Activated CD4-positive, alpha-beta T cell treated with anti-CD3 and anti-CD28 coated beads, Interleukin-2, amount 50 U/mL, for 4 hours (primary cell): ENCODE results near the gene NIP7.
A peak's percentile ranks its signal among the peaks of the same experiment; 100 is the strongest.
"Not testable (repeated sequence)": the region's sequence is repeated elsewhere in the genome, so short reads cannot be mapped to it uniquely, and the experiment has no call there.

Experiments
- DNase-seq, 2 experiments: peaks; one replicate each; pipeline ENCODE4 v3.0.0-alpha.2; 2020

The NIP7 gene

DNA sequence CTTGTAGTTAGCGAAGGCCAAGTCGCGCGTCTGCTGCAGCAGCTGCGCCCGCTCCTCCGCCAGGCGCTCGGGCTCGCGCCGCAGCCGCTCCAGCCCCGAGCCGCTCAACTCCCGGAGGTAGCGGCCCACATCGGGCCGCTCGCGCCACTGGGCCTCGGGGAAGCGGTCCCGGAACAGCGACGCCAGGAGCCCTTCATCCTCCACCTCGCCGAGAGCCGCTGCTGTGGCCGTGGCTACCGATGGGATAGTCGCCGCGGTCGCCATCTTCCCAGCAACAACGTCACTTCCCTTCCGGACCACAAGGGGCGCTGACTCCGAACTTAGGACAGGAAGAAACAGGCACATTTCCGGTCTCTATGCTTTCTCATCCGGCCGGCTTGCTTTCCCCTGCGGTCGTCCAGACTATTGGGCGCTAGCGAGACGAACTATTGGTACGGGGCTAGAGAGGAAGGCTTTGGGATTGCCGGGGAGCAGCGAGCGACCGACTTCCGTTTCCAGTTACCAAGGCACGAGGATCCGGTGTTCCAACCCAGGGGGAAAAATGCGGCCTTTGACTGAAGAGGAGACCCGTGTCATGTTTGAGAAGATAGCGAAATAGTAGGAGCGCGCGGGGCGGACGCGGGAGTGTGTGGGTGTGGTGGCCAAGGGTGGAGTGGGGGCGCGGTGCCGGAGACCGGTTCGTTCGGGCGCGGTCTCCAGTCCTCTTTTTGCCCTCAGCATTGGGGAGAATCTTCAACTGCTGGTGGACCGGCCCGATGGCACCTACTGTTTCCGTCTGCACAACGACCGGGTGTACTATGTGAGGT, at the start of gene NIP7, which contains the start of gene COG8:
NIP7 (plus strand) TSS at position 484 of the 806 bp plus-strand sequence; CDS start at position 542, 58 bp downstream.
COG8 (minus strand) TSS at position 276 of the 806 bp plus-strand sequence; CDS start at position 264, 12 bp downstream.
- DNase-seq: peak; percentile 87 to 90

DNA sequence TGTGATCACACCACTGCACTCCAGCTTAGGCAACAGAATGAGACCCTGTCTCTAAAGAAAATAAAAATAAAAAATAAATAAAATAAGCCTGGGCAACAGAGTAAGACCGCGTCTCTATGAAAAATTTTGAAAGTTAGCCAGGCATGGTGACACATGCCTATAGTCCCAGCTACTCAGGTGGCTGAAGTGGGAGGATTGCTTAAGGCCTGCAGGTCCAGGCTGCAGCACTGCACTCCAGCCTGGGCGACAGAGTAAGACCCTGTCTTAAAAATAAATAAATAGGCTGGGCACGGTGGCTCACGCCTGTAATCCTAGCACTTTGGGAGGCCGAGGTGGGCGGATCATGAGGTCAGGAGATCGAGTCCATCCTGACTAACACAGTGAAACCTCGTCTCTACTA, 47.9 kb upstream of the NIP7 start:
- not testable (repeated sequence) for DNase-seq

DNA sequence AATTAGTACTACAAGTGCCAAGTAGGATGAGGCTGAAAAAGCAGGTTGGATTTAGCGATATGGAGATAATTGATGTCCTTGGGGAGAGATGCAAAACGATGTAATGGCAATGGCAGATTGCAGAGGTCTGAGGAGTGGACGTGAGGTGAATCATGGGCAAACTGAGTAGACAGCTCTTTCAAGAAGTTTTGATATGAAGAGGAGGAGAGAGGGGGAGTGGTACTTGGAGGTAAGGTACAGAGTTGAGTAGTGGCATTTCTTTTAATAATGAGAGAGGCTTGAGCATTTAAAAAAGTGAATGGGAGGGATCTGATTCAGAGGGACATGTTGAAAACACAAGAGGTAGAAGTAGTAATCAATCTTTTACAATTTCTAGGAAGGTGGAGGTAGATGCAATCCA, 46.2 kb upstream of the NIP7 start:
- no peak for DNase-seq

DNA sequence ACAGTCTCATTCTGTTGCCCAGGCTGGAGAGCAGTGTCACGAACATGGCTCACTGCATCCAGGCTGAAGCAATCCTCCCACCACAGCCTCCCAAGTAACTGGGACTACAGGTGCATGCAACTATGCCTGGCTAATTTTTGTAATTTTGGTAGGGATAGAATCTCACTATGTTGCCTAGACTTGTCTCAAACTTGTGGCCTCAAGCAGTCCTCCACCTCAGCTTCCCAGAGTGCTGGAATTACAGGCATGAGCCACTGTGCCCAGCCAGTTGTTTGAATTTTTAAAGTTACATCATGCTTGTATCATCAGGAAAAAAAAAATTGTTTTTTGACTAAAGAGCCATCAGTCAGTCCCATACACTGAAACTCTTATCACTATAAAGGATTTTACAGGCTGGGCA, 45.5 kb upstream of the NIP7 start:
- DNase-seq: no peak

DNA sequence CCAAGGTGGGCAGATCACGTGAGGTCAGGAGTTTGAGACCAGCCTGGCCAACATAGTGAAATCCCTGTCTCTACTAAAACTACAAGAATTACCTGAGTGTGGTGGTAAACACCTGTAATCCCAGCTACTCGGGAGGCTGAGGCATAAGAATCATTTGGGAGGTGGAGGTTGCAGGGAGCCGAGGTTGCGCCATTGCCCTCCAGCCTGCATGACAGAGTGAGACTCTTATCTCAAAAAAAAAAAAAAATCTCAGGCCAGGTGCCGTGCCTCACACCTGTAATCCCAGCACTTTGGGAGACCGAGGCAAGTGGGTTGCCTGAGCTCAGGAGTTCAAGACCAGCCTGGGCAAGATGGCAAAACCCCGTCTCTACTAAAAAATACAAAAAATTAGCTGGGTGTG, 42.8 kb upstream of the NIP7 start:
- DNase-seq: not testable (repeated sequence)

DNA sequence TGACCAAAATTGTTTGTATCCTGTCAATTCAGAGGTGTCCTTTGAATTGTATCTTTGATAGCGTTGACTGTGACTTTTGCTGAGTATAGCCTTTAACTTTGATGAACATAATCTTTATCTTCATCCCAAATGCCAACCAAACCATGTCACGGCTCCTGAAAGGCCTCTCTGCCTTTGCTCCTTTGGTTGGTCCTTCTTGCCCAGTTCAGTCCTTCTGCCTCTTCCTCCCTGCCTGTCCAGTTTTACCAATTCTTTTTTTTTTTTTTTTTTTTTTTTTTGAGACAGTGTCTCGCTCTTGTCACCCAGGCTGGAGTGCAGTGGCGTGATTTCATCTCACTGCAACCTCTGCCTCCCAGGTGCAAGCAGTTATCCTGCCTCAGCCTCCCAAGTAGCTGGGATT, 41.3 kb upstream of the NIP7 start:
- DNase-seq: no peak

DNA sequence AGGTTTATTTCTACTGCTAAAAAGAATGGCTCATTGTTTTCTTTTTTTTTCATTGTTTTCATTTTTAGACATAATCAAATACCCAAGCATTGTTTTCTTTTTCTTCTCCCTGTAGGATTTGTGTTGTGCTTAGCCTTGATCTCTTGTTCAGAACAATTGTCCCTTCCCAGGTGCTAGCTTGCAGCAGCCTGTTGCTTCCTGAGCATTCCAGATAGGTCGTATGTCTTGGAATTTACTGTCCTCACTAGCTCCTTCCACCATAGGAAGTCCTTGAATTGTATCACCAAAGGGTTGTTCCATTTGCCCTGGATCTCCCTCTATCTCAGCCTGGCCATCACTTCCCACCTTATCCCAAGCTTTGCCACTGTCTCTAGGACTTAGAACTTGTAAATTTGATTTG, 38.4 kb upstream of the NIP7 start:
- DNase-seq: no peak

DNA sequence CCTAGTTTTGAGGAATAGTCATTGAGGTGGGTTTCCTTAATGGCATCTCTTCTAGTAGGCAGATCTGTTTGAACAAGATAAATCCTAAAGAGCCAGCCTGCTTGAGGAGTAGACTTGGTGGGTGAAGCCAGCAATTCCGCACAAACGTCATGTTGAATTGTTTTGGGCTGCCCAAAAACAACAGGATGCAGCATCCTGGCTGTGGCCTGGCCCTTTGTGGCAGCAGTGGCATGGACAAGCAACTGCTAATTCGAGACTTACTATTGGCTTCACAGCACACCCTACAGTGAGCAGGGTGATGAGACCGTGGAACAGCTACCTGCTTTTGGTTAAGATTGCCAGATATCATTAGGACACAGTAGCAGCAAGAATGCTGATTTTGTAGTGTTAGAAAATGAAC, 37.7 kb upstream of the NIP7 start:
- no peak for DNase-seq

DNA sequence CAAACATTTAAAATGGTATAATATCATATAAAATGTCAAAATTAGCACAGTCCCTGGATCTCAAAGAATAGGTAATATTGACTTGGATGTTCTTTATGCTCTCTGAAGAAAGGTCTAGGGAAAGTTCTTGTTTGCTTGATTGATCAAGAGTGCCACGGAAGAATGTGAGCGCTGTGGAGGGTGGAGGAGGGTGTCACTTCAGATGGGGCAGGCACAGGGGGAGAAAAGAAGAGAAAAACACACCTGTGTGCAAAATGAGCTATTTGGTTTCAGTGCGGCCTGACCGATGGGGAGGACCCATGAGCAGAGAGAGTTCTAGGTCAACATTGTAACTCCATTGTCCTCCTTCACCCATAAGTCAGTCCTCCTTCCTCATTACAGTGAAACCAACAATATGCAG, 37.3 kb upstream of the NIP7 start:
- no peak for DNase-seq

DNA sequence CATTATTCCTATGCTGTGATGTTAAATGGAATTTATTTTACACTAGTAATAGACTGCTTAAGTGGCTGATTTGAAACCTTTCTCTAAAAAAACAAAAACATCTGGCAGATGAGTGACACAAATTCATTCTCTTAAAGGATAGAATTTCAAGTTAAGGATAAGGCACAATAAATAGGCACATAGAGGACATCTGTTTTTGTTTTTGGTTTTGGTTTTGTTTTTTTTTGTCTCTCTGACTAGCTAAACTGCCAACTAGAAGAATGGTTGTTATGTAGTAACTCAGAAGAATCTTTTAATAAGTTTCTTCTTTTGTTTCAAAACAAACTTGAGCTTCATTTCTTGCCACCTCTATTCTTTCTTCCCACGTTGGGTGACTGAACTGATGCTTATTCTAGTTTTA, 33.5 kb upstream of the NIP7 start:
- no peak for DNase-seq

DNA sequence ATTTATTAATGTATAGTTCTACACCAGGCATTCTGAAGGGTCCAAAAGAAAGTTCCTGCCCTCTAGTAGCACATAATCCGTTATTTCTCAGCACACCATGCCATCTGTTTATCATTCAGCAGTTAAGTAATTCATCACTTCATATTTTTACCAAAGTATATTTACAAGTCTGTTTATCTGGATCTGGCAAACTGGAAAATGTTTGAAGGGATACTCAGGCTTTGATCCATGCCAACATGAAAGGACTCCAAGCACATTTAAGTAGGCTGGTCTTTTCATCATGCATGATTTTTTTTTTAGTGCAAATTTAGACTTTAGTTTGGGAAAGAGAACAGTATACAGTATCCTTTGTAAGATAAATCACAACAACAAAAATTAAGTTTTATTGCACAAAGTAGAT, 32.5 kb upstream of the NIP7 start:
- DNase-seq: no peak

DNA sequence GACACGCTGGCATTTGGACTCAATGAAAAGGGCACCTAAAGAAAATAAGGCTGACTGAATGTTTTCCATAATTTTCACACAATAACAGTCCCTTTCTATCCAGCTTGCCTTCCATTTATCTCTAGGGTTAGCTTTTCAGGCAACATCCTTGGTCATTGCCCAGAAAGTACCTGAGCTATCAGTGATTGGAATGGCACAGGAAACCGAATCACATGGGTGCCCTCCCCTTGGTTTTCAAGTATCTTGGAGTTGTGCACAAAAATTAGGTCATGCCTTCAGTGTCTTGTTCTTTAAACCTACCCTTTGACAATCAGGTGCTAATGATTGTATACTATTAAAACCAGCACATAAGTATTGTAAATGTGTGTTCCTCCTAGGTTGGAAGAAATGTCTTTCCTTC, 31.7 kb upstream of the NIP7 start:
- DNase-seq: no peak

DNA sequence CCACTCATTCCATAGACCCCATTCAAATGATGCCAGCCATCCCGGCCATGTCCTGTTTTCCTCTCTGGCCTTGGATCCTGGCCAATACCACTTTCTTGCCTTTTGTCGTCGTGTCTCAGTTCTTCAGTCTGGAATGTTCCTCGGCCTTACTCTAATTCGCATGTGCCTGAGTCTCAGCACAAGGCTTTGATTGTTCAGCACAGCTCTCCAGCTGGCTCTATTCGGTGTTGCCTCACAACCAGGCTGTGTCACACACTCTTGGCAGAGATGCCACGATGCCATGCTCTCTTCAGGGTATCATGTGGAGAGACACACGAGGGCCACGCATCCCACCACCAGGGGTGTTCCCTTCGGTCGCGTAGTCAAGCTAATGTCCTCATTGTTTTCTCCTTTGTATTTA, 30.3 kb upstream of the NIP7 start:
- no peak for DNase-seq

DNA sequence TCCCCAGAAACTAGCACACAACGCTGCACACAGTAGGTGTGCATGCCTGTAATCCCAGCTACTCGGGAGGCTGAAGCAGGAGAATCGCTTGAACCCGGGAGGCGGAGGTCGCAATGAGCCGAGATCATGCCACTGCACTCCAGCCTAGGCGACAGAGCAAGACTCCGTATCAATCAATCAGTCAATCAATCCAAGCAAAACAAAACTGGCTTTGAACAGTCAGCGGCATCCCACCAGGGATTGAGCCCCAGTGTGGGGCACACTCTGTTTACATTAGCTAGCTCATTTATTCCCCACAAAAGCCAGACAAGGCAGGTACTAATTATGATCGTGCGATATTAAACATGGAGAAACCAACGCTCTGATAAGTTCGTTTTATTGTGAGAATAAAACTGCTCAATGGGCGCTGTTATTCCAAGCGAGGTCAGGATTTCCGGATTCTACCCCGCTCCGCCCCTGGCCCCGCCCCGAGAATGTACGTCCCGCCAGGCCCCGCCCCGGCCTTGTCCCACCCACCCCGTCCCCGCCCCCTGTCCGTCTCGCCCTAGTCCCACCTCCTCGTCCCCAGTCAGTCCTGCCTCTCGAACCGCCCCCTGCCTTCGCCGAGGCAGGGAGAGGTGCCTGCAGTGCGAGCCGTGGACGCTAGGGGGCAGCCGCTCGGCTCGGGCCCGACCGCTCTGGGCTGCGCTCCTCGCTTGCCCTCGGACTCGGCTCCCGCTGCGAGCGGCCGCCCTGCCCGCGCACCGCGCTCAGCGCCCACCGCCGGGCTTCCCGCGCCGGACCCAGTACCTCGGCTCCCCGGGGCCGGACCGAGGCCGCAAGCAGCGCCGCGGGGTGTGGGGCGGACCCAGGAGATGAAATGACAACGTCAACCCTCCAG, 28.7 kb upstream of the NIP7 start, which contains the start of gene VPS4A:
VPS4A (plus strand) TSS at position 698 of the 880 bp plus-strand sequence; CDS start at position 860, 162 bp downstream.
- DNase-seq: peak; percentile 96

DNA sequence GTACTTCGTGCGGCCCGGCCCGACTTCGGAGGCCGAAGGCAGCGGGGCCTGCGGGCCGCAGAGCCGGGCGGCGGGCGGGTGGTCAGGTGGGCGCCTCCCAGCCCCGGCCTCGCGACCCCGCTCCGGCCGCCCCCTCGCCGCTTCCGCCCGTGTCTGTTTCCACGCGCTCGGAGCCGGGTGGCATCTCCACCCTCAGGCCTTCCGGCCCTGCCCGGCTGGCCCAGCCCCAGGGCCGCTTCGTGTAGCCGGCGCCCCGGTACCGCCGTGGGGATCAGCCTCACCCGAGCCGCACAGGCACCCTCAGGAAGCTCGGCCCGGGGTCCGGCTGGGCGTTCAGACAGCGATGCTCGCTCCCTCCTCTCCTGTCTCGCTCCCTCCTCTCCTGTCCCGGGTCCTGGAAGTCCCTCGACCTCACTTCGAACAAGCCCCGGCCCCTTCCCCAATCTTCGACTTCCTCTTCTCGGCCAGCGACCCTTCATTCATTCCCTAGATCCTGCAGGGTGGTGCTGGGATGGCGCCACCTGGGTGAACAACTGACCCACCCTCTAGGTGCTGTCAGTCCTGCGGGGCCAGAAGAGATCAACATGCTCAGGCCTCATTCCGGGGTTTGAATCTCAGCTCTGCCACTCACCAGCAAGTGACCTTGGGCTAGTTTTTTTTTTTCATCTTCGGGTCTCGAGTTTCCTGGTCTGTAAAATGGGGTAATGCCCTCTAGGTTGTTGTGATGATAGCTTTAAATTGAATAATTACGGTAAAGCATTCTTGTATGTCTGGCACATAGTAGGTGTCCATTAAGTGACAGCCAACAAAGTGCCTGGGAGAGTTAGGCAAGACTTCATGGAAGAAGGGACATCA, 27.8 kb upstream of the NIP7 start:
- peak; percentile 20 to 26 for DNase-seq

DNA sequence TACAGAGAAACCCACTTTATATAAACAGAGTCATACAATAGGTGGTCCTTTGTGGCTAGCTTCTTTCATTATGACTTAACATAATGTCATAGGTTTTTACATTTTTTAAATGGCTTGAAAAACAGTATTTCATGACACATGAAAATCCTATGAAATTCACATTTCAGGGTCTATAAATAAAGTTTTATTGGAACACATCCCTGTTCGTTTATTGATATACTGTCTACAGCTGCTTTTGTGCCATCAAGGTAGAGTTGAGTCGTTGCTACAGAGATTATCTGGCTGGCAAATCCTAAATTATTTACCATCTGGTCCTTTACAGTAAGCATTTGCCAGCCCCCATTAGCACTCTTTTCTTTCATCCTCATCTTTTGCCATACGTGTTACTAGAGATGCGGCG, 26.1 kb upstream of the NIP7 start:
- DNase-seq: no peak

DNA sequence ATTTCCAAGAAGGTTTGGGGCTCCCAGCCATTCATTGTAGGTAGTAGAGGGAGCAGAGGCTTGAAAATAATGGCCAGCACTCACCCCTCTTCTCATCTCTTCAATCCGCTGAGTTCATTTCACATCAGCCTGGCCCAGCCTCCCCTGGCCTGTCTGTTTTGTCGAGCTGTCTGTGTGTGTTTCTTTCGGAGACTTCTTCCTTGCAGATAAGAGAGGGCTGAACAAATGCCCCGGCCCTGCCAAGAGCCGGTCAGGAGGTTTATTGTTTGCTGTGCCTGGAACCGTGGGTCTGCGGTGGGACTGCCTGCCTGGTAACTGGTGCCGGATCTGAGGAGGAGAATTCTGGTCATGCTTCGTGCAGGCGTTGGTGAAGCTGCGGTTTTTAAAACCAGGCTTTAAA, 25.0 kb upstream of the NIP7 start:
- no peak for DNase-seq

DNA sequence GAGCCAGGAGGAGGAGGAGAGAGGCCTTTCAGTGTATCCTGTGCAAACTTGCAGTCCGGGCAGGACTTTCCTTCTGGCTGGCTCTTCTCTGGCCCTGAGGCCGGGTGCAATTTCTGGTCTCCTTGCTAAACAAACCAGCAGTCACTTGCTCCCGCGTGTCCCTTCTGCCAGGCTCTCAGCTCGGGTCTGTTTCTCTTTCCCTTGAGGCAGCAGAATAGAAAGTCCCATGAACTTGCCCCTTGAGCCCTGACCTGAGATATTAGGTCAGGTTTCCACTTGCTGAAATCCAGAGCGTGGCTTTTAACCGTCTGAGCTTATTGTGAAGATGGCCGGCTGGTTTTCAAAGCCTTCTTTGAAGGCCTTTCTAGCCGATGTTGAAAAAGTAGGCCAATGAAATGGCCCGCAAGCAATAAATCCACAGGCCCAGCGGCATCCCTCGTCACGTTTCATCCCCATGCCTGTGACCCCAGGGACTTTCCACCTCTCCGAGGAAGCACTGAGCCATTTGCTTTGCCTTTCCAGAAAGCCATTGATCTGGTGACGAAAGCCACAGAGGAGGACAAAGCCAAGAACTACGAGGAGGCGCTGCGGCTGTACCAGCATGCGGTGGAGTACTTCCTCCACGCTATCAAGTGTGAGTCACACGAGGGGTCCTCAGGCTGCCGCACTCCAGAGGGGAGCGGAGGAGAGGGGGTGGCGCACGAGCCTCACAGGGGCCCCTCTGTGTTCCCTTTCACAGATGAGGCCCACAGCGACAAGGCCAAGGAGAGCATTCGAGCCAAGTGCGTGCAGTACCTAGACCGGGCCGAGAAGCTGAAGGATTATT, 23.9 kb upstream of the NIP7 start:
- DNase-seq: no peak

DNA sequence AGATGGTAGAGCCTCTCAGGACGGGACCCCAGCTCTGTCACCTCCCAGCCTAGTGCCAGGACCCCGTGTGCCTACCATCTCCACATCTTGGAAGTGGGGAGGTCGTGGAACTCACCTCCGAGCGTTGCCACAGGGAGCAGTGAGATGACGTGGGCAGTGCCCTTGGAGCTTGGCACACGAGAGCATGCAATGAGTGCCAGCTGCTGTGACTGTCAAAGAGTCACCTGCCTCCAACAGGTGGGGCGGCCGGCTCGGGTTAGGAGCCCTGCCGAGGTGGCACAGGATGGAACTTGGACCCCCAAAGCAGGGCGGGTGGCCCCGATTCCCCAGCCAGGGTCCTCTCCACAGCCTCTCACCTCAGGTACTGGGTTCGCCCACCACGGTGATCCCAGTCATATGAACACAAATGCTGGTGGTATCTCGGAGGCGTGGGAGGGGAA, 23.0 kb upstream of the NIP7 start:
- DNase-seq: no peak

DNA sequence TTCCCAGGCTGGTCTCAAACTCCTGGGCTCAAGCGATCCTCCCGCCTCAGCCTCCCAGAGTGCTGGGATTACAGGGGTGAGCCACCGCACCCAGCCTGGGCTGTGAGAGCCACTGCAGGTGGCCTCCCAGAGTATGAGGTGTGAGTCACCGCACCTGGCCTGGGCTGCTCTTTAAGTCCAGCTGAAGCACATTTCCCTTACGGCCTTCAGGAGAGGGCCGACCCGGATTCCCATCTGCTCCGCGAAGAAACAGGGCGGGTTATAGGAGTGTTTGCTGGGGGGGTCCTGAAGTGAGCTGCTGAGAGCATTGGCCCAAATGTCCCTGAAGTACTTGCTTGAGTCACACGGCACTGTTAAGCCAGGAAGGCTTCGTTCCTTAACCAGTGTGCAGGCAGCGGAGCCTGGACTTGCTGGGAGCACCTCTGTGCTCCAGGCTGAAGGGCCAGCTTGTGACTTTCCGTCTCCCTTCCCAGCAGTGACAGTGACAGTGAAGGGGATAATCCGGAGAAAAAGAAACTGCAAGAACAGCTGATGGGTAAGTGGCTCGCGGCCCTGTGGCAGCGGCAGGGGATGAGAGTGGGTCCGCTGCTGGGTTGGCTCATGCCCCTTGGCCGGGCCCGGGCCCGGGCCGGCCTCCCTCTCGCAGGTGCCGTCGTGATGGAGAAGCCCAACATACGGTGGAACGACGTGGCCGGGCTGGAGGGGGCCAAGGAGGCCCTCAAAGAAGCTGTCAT, 21.2 kb upstream of the NIP7 start:
- no peak for DNase-seq

DNA sequence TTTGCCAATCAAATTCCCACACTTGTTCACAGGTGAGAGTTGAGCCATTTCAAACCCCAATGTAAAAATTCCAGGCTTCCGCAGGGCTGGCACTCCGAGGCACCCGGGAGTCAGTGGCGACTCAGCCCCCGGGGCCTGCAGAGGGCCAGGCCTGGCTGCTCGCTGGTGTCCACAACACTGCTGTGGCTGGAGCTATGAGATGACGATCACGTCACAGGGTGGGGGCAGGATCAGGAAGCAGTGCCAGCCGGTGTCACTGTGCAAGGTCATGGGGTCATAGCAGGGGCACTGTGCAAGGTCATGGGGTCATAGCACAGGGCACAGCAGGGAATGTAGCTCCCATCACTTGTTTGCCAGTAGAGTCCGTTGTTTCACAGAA, 20.7 kb upstream of the NIP7 start:
- DNase-seq: no peak
